Measurements from ENCODE around the gene XPO5.
"Not testable (repeated sequence)": the region's sequence is repeated elsewhere in the genome, so short reads cannot be mapped to it uniquely, and the experiment has no call there.

Gene XPO5

DNA sequence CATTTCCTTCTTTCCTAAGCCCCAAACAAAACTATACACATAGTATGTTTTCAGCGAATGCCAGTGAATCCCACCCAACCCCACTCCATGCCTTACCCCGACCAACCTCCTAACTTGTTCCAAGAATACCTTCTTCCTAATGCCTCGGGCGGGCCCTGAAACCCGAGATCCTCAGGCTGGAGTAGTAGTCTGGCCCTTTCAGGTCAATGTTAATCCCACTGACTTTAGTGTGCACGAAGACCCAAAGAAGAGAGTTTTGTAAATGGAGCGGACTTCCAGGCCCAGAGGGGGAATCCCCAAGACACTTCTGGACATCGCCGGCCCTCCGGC lies 59.5 kb downstream of the XPO5 start:
- no peak for DNase-seq

- no peak for DNase-seq
Observed at GRCh38 chr6:43515808-43516207, 60.0 kb downstream of the XPO5 start.

DNA sequence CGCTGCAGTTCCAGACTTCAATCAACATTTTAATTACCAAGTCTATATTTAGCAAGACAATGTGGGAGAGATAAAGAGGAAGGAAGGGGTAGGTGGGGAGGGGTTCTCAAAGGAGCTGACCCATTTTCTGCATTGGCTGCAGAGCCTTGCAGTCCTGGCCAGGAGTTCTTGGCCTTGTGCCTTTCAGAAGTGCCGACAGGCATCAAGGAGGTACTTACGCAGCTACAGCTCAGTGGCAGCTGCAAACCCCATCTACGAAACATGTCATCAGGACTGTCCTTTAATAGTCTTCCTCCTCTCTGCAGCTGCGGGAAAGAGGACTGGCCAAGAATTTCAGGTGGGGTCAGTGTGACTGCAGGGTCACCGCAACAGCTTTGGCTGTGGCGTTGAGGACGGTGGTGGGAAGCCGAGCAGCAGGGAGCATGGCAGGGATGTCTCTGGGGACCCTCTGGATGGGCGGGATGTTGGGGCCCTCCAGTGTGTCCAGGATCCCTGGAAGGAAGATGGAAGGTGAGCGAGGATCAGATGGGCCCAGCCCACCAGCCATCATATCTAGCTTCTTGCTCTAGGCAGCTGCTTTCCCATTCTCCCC lies 63.9 kb downstream of the XPO5 start:
- DNase-seq = no peak

- no peak for DNase-seq
Observed at GRCh38 chr6:43510827-43511163, 65.0 kb downstream of the XPO5 start.

DNA sequence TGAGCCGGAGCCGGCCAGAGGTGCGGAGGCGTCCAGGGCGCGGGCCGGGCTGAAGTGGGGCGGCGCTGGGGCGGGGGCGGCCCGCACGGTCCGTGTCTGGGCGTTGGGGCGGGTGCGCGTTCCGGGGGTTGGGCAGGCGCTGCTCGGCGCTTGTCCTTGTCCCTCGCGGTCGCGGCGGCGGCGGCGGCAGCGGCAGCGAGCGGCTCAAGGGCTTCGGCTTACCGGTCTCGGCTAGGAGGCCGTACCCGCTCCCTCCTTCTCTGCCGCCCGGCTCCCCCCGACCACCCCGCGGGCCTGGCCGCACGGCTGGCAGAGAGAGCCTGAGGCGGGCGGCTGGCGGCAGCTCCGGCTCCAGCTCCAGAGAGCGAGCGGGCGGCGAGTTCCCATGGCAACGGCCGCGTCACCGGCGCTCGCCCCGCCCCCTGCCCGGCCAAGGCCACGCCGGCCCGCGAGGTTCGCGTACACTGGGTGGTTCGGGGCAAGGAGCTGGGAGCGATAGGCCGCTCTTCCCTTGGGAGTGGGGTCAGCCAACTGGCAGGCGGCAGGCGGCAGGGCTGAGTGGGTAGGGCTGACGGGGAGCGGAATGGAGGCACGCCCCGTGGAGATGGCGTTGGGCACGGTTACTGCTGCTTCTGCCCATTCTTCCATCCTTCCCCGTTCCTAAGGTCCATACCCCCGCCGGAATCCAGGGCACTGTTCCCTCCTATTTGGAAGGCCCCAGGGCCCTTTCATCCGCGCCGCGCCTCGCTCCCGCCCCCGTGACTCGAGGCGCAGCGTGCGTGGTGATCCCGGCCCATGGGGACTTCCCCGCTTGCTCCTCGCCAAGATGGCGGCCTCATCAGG lies 65.6 kb downstream of the XPO5 start, which contains the start of gene LRRC73:
Gene LRRC73, minus strand, starts transcription at position 363 of the 843 bp plus-strand sequence. CDS start 561 bp downstream, outside the sequence.
- DNase-seq = peak; percentile 56 to 61 (median 58)

- no peak for DNase-seq
Observed at GRCh38 chr6:43509142-43509983, 66.5 kb downstream of the XPO5 start.

GRCh38 chr6:43508481-43509141 lies 67.2 kb downstream of the XPO5 start:
- no peak for DNase-seq

- DNase-seq = peak; percentile 53 to 68 (median 58)
Observed at GRCh38 chr6:43506667-43507471, 69.0 kb downstream of the XPO5 start.

DNA sequence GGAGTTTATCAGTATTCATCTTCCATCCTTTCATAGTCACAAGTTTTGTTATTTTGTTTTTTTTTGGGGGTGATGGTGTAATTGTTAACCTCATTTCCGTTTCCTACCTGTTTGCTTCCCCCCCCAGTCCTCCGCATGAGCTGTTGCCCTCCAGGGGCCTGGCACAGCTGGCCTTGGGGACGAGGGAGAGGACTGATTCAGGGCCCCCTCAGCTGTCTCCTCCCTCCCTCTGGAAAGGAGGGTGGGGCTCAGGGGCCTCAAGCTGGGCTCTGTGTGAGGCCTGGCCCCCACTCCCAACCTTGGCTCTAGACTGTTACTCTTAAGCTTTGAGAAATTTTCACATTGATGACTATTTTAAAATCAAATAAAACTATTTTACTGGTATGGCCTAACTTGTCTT lies 69.7 kb downstream of the XPO5 start:
- DNase-seq = no peak

DNA sequence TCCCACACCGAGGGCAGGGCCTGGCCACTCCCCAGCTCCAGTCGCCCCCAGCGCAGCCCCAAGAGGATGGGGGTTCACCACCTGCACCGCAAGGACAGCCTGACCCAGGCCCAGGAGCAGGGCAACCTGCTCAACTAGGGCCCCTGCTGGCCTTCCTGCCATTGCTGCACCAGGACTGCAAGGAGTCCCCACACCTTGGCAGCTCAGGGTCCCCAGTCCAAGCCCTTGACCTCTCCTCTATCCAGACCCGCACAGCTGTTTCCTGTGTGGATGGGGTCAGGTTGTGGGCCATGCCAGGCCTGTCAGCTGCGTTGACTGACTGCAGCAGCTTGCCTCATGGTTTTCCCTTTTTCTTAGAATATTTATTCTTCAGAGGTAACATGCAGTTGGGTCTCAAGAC lies 70.1 kb downstream of the XPO5 start:
- DNase-seq = no peak

GRCh38 chr6:43504756-43505593 lies 70.9 kb downstream of the XPO5 start:
- no peak for DNase-seq

GRCh38 chr6:43503443-43503842 lies 72.4 kb downstream of the XPO5 start:
- DNase-seq = no peak

DNA sequence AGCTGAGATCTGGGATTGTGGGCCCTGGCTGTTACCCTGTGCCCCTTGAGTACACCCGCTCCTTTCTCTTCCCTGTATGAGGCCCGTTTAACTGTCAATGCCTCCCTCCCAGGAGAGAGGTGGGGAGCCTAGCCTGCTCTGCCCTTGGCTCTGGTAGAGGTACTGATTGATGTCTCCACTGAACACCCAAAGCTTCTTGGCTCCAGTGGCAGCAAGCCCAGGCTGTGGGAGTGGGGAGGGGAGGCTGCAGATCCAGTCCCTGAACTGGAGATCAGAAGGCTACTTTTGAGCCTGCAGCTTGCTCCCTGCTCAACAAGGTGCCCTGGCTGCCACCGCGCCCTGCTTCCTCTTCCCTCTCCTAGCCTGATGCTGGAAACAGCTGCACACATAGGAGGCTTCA lies 73.2 kb downstream of the XPO5 start:
- no peak for DNase-seq

- no peak for DNase-seq
Observed at GRCh38 chr6:43500921-43501320, 74.9 kb downstream of the XPO5 start.

DNA sequence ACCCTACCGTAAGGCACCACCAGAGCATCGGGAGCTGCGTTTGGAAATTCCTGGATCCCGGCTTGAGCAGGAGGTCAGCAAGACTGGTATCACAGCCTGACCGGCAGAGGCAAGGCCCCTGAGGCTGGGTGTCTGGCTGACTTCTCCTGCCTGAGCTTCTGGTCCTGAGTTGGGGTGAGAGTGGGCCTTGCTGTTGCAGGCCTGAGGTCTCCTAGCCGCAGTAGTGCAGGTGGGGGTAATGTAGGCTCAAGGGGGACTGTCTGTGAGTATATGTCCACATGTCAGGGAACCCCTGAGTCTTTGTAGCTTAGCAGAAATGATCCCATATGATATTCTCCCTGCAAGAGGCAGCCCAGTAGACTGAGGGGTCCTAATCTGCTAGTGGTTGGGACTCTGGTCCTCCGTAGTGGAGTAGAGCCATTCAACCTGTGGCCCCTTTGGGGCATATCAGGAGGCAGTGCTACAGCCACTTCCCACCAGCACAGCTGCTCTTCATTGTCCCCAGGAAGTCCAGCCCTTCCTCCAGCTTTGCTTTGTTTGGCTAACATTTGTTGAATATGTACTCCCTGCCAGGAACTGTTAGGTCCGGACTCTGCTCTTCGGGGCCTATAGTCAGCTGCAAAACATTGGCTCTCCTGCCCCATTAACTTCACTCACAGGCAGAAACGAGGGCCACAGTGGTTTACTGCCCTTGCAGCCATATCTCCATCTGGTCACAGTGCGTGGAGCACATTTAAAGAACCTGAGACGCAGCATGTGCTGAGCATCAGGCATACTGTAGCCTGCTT lies 76.6 kb downstream of the XPO5 start:
- no peak for DNase-seq

- not testable (repeated sequence) for DNase-seq
Observed at GRCh38 chr6:43498291-43498690, 77.5 kb downstream of the XPO5 start.

DNA sequence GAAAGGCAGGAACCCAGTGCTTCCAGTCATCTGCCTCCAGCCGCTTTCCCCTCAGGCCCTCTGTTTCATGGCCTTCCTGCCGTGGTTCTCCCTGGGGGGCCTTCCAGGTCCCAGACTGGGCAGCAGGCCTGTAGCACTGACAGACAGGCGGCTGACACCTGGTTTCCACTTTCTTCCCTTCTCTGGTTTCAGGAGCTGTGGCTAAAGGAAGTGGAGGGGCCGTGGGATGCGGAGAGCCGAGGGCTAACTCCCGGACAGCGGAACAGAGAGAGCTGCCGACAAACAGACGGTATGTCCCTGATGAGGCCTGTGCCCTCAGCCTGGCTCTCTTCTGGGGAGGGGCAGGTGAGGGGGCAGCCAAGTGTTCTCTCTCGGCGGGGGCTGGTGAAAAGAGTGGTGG lies 78.1 kb downstream of the XPO5 start:
- no peak for DNase-seq

- DNase-seq = no peak
Observed at GRCh38 chr6:43497129-43497396, 78.8 kb downstream of the XPO5 start.

DNA sequence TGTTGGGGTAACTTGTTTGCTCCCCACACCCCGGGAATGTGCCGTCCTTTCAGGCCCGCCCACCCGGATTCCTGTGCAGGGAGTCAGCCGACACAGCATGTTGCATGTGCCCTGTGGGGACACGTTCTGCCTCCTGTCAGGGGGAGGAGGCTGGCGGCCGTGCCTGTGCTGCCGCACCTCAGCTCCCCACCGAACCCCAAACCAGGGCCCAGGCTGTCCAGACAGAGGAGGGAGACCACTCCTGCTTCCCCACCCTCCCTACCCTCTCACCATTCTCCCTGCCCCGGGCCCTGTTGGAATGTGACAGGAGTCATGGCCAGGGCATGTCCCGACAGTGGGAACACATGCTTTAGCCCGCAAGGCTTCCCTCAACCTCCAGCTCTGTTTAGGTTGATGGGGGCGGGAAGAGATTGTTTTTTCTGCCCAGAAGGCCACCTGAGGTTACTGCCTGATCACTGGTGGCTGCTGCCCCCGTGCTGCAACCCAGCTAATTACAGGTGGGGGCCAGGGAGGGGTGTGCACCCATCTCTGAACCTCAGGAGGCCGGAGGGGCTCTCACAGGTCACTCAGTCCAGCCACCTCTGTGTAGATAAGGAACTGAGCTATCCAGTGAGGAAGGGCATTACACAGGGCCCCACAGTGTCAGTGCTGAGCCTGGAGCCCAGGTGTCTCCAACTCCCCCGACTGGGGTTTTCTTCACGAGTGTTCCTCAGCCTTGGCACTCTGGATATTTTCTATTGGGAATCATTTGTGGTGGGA lies 79.3 kb downstream of the XPO5 start:
- DNase-seq = no peak

- peak in 1 of 4 experiments; percentile 16 for DNase-seq
Observed at GRCh38 chr6:43495409-43495941, 80.4 kb downstream of the XPO5 start.

Measured in activated CD4-positive, CD25-positive, alpha-beta regulatory T cell (primary cell).